Thyroid gland (tissue), 4 donors: ENCODE measurements around the gene PPP1R2B.

Experiments used
- POLR2A ChIP-seq, 2 donors: fragments of 450-650 bp; IDR thresholded peaks; one replicate each; pipeline ENCODE4 v1.6.1; 2017; ENCODE audit warnings: antibody characterized with exemption in 2 of 2, mild to moderate bottlenecking in 2 of 2, moderate library complexity in 1 of 2
- TF ChIP-seq, protein P1 (sequence below), 6 experiments: fragments of 200-600 bp in 3 of 6; fragments of 450-650 bp in 3 of 6; sonication (generic) in 3 of 6; IDR thresholded peaks; one replicate each; pipeline ENCODE4 v1.5.1; 2016 to 2019; ENCODE audit warnings: antibody characterized with exemption in 6 of 6, mild to moderate bottlenecking in 2 of 6, inconsistent platforms in 1 of 6, moderate library complexity in 1 of 6

GRCh38 chr5:156850206-156850751 lies at the start of gene PPP1R2B:
- no peak for TF ChIP-seq POLR2A (IDR thresholded peaks at IDR 0.05)
- TF ChIP-seq, protein P1, sequence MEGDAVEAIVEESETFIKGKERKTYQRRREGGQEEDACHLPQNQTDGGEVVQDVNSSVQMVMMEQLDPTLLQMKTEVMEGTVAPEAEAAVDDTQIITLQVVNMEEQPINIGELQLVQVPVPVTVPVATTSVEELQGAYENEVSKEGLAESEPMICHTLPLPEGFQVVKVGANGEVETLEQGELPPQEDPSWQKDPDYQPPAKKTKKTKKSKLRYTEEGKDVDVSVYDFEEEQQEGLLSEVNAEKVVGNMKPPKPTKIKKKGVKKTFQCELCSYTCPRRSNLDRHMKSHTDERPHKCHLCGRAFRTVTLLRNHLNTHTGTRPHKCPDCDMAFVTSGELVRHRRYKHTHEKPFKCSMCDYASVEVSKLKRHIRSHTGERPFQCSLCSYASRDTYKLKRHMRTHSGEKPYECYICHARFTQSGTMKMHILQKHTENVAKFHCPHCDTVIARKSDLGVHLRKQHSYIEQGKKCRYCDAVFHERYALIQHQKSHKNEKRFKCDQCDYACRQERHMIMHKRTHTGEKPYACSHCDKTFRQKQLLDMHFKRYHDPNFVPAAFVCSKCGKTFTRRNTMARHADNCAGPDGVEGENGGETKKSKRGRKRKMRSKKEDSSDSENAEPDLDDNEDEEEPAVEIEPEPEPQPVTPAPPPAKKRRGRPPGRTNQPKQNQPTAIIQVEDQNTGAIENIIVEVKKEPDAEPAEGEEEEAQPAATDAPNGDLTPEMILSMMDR (IDR thresholded peaks at IDR 0.05) = no peak
